ENCODE results near the gene ST6GAL2.

ST6GAL2 gene

GRCh38 chr2:106827158-106827557 is 58.8 kb downstream of the ST6GAL2 start:
- DNase-seq (ENCODE audit: low read depth), result no peak

GRCh38 chr2:106825161-106825560 is 60.8 kb downstream of the ST6GAL2 start:
- DNase-seq (ENCODE audit: low read depth), result no peak

GRCh38 chr2:106816974-106817373 is 69.0 kb downstream of the ST6GAL2 start:
- DNase-seq (ENCODE audit: low read depth), result no peak

GRCh38 chr2:106812841-106813240 is 73.1 kb downstream of the ST6GAL2 start:
- no peak for DNase-seq (ENCODE audit: low read depth)

GRCh38 chr2:106812383-106812782 is 73.6 kb downstream of the ST6GAL2 start:
- no peak for DNase-seq (ENCODE audit: low read depth)

- no peak for DNase-seq (ENCODE audit: low read depth)
Measured at GRCh38 chr2:106805716-106806115, 80.3 kb downstream of the ST6GAL2 start.

GRCh38 chr2:106804161-106804560 is 81.8 kb downstream of the ST6GAL2 start:
- no peak for DNase-seq (ENCODE audit: low read depth)

GRCh38 chr2:106800976-106801655 is 84.9 kb downstream of the ST6GAL2 start:
- no peak for DNase-seq (ENCODE audit: low read depth)

GRCh38 chr2:106800180-106800579 is 85.8 kb downstream of the ST6GAL2 start:
- DNase-seq (ENCODE audit: low read depth), result no peak

- no peak for DNase-seq (ENCODE audit: low read depth)
Measured at GRCh38 chr2:106798826-106799552, 87.0 kb downstream of the ST6GAL2 start.

- DNase-seq (ENCODE audit: low read depth), result no peak
Measured at GRCh38 chr2:106797494-106797893, 88.5 kb downstream of the ST6GAL2 start.

- DNase-seq (ENCODE audit: low read depth), result no peak
Measured at GRCh38 chr2:106792671-106793070, 93.3 kb downstream of the ST6GAL2 start.

- peak; percentile 28 for DNase-seq (ENCODE audit: low read depth)
Measured at GRCh38 chr2:106789185-106789584, 96.8 kb downstream of the ST6GAL2 start.

- DNase-seq (ENCODE audit: low read depth), result no peak
Measured at GRCh38 chr2:106782681-106783080, 103.3 kb downstream of the ST6GAL2 start.

- no peak for DNase-seq (ENCODE audit: low read depth)
Measured at GRCh38 chr2:106781196-106781595, 104.8 kb downstream of the ST6GAL2 start.

- DNase-seq (ENCODE audit: low read depth), result no peak
Measured at GRCh38 chr2:106771811-106772210, 114.2 kb downstream of the ST6GAL2 start.

GRCh38 chr2:106770986-106771385 is 115.0 kb downstream of the ST6GAL2 start:
- no peak for DNase-seq (ENCODE audit: low read depth)

GRCh38 chr2:106764614-106765013 is 121.4 kb downstream of the ST6GAL2 start:
- no peak for DNase-seq (ENCODE audit: low read depth)

GRCh38 chr2:106759966-106760365 is 126.0 kb downstream of the ST6GAL2 start:
- no peak for DNase-seq (ENCODE audit: low read depth)

- no peak for DNase-seq (ENCODE audit: low read depth)
Measured at GRCh38 chr2:106758901-106759497, 127.0 kb downstream of the ST6GAL2 start.
